Neutrophil (primary cell): ENCODE data around the gene RABGAP1L.

Experiments
- H3K27ac ChIP-seq: fragments of 200-600 bp; sonication (generic); 2 replicates; pipeline ENCODE4 v1.5.1; 2016; ENCODE audit warnings: mild to moderate bottlenecking, moderate library complexity
- H3K27me3 ChIP-seq: fragments of 200-600 bp; sonication (generic); 2 replicates; pipeline ENCODE4 v1.6.0; 2016; ENCODE audit warnings: mild to moderate bottlenecking
- H3K36me3 ChIP-seq: fragments of 200-600 bp; sonication (generic); 2 replicates; pipeline ENCODE4 v1.5.1; 2017
- H3K4me1 ChIP-seq, 2 experiments: fragments of 200-600 bp in 1 of 2; sonication (generic) in 1 of 2; 1 replicate in 1 of 2; 2 replicates in 1 of 2; pipeline versions ENCODE4 v1.5.1 to v1.6.1; 2013 to 2016; ENCODE audit warnings: low read depth in 1 of 2, low read length in 1 of 2, mild to moderate bottlenecking in 1 of 2, moderate library complexity in 1 of 2; ENCODE audit not compliant: control insufficient read depth in 1 of 2, insufficient read depth in 1 of 2
- H3K4me3 ChIP-seq, 2 experiments: fragments of 200-600 bp in 1 of 2; sonication (generic) in 1 of 2; 1 replicate in 1 of 2; 2 replicates in 1 of 2; pipeline ENCODE4 v1.5.1; 2013 to 2016; ENCODE audit warnings: low read depth in 1 of 2, low read length in 1 of 2, mild to moderate bottlenecking in 1 of 2, moderate library complexity in 1 of 2
- H3K9me3 ChIP-seq: fragments of 200-600 bp; sonication (generic); 2 replicates; pipeline ENCODE4 v1.5.1; 2016
- CTCF ChIP-seq: fragments of 200-600 bp; sonication (generic); IDR thresholded peaks from 2 replicates; pipeline ENCODE4 v1.5.1; 2016; ENCODE audit warnings: antibody characterized with exemption

Gene RABGAP1L

GRCh38 chr1:174766727-174767126, 607.4 kb downstream of the RABGAP1L start:
- Histone ChIP-seq H3K4me3 (no peak overlapping the region), H3K9me3 (no peaks in the 10 kb centered on the region), H3K4me1 (no peaks in the 10 kb centered on the region), H3K36me3 (no peaks in the 10 kb centered on the region), H3K27me3 (no peaks in the 10 kb centered on the region), H3K27ac (no peak overlapping the region)
- TF ChIP-seq CTCF: no peak

GRCh38 chr1:174768516-174768915, 609.2 kb downstream of the RABGAP1L start:
- H3K4me1 ChIP-seq: no peaks in the 10 kb centered on the region
- H3K9me3 ChIP-seq: no peaks in the 10 kb centered on the region
- H3K36me3 ChIP-seq: no peaks in the 10 kb centered on the region
- no peak overlapping the region for H3K4me3 ChIP-seq
- no peak for TF ChIP-seq CTCF
- no peaks in the 10 kb centered on the region for H3K27me3 ChIP-seq
- H3K27ac ChIP-seq: no peak overlapping the region

- Histone ChIP-seq H3K27me3 (no peaks in the 10 kb centered on the region), H3K36me3 (no peaks in the 10 kb centered on the region), H3K4me1 (no peaks in the 10 kb centered on the region), H3K4me3 (no peak overlapping the region), H3K27ac (no peak overlapping the region), H3K9me3 (no peaks in the 10 kb centered on the region)
- TF ChIP-seq CTCF: no peak
These were observed 609.6 kb downstream of the RABGAP1L start for GRCh38 chr1:174768949-174769348.

GRCh38 chr1:174769961-174770549, 610.7 kb downstream of the RABGAP1L start:
- Histone ChIP-seq H3K36me3 (no peaks in the 10 kb centered on the region), H3K27ac (no peak overlapping the region), H3K4me1 (peaks cover 5 to 6% of the 10 kb centered on the region in 2 experiments), H3K9me3 (no peaks in the 10 kb centered on the region), H3K27me3 (no peaks in the 10 kb centered on the region), H3K4me3 (no peak overlapping the region)
- TF ChIP-seq CTCF: peak; percentile 44

GRCh38 chr1:174775621-174776020, 616.3 kb downstream of the RABGAP1L start:
- Histone ChIP-seq H3K4me3 (no peak overlapping the region), H3K9me3 (no peaks in the 10 kb centered on the region)

More at GRCh38 chr1:174775621-174776020, 616.3 kb downstream of the RABGAP1L start:
- TF ChIP-seq CTCF: no peak
- no peaks in the 10 kb centered on the region for H3K27me3 ChIP-seq
- H3K27ac ChIP-seq: no peak overlapping the region
- no peaks in the 10 kb centered on the region for H3K36me3 ChIP-seq
- H3K4me1 ChIP-seq: peaks cover 9 to 10% of the 10 kb centered on the region in 2 experiments
